Choroid plexus epithelial cell (primary cell): ENCODE data around the gene AKT1.

Source experiments
- DNase-seq: peaks from one replicate; pipeline ENCODE4 v3.0.0-alpha.2; 2010; ENCODE audit warnings: low read depth
- H3K4me3 ChIP-seq: 2 replicates; pipeline ENCODE4 v1.5.1; 2011; ENCODE audit warnings: low read depth, mild to moderate bottlenecking, control low read depth, low read length, moderate library complexity
- CTCF ChIP-seq: conservative IDR thresholded peaks from 2 replicates; pipeline ENCODE4 v1.5.1; 2011; ENCODE audit warnings: low read depth, mild to moderate bottlenecking, control low read depth, inconsistent platforms, low read length, moderate library complexity

AKT1 gene

GRCh38 chr14:104772707-104773504 lies 22.6 kb downstream of the AKT1 start:
- no peak overlapping the region for H3K4me3 ChIP-seq
- no peak for DNase-seq
- no peak for TF ChIP-seq CTCF

- no peak for DNase-seq
- H3K4me3 ChIP-seq: no peak overlapping the region
- no peak for TF ChIP-seq CTCF
Measured at GRCh38 chr14:104771918-104772706, 23.4 kb downstream of the AKT1 start.

- H3K4me3 ChIP-seq: no peak overlapping the region
- TF ChIP-seq CTCF: no peak
- DNase-seq: no peak
Measured at GRCh38 chr14:104771374-104771773, 24.2 kb downstream of the AKT1 start.

- DNase-seq: peak; percentile 30
- no peak overlapping the region for H3K4me3 ChIP-seq
- TF ChIP-seq CTCF: peak; percentile 64
Measured at GRCh38 chr14:104770851-104771272, 24.7 kb downstream of the AKT1 start.

GRCh38 chr14:104770072-104770579 lies 25.4 kb downstream of the AKT1 start:
- no peak for DNase-seq
- H3K4me3 ChIP-seq: no peak overlapping the region
- TF ChIP-seq CTCF: no peak

GRCh38 chr14:104769324-104770071 lies 26.1 kb downstream of the AKT1 start:
- no peak overlapping the region for H3K4me3 ChIP-seq
- TF ChIP-seq CTCF: no peak
- no peak for DNase-seq
